ENCODE results near the gene ROBO1. TPM values are rescaled to one million over a fixed set of nuclear protein-coding genes. Genes with fewer than 3 reads are reported as not detected.

ROBO1 gene
- total RNA-seq, 1 donor from 2014 or later, result 7.1 TPM

- Histone ChIP-seq H3K4me3 (no peak overlapping the region), H3K4me1 (peaks cover 9% of the 10 kb centered on the region), H3K27me3 (ENCODE audit: low read depth) (no peaks in the 10 kb centered on the region), H3K27ac (replicated peaks) (no peak overlapping the region), H3K9me3 (replicated peaks) (no peaks in the 10 kb centered on the region), H3K36me3 (no peaks in the 10 kb centered on the region)
- no peak for DNase-seq
- intact Hi-C loops (cut with micrococcal nuclease), result no loop called here
- no peak for TF ChIP-seq CTCF (IDR thresholded peaks at IDR 0.05; ENCODE audit: borderline replicate concordance)
These were observed 965.8 kb downstream of the ROBO1 start for GRCh38 chr3:78801926-78802561.

GRCh38 chr3:78799681-78800080 is 968.1 kb downstream of the ROBO1 start:
- no peaks in the 10 kb centered on the region for H3K36me3 ChIP-seq
- no peak overlapping the region for H3K4me3 ChIP-seq
- no peak for DNase-seq
- no peak overlapping the region for H3K27ac ChIP-seq (replicated peaks)
- intact Hi-C loops (cut with micrococcal nuclease), result no loop called here
- H3K27me3 ChIP-seq (ENCODE audit: low read depth), result no peaks in the 10 kb centered on the region
- H3K9me3 ChIP-seq (replicated peaks), result no peaks in the 10 kb centered on the region
- H3K4me1 ChIP-seq, result peaks cover 9% of the 10 kb centered on the region
- no peak for TF ChIP-seq CTCF (IDR thresholded peaks at IDR 0.05; ENCODE audit: borderline replicate concordance)

- H3K27ac ChIP-seq (replicated peaks), result no peak overlapping the region
- peaks cover 3% of the 10 kb centered on the region for H3K4me1 ChIP-seq
- intact Hi-C loops (cut with micrococcal nuclease), result no loop called here
- no peaks in the 10 kb centered on the region for H3K36me3 ChIP-seq
- H3K9me3 ChIP-seq (replicated peaks), result no peaks in the 10 kb centered on the region
- H3K27me3 ChIP-seq (ENCODE audit: low read depth), result no peaks in the 10 kb centered on the region
- no peak for DNase-seq
- no peak overlapping the region for H3K4me3 ChIP-seq
- no peak for TF ChIP-seq CTCF (IDR thresholded peaks at IDR 0.05; ENCODE audit: borderline replicate concordance)
These were observed 969.4 kb downstream of the ROBO1 start for GRCh38 chr3:78798266-78798832.

GRCh38 chr3:78794431-78794830 is 973.4 kb downstream of the ROBO1 start:
- no peak for TF ChIP-seq CTCF (IDR thresholded peaks at IDR 0.05; ENCODE audit: borderline replicate concordance)
- Histone ChIP-seq H3K4me1 (no peaks in the 10 kb centered on the region), H3K27me3 (ENCODE audit: low read depth) (no peaks in the 10 kb centered on the region), H3K27ac (replicated peaks) (no peak overlapping the region), H3K4me3 (no peak overlapping the region), H3K9me3 (replicated peaks) (no peaks in the 10 kb centered on the region), H3K36me3 (no peaks in the 10 kb centered on the region)
- intact Hi-C loops (cut with micrococcal nuclease), result no loop called here
- no peak for DNase-seq

GRCh38 chr3:78792733-78793132 is 975.1 kb downstream of the ROBO1 start:
- intact Hi-C loops (cut with micrococcal nuclease), result no loop called here
- no peaks in the 10 kb centered on the region for H3K4me1 ChIP-seq
- H3K27me3 ChIP-seq (ENCODE audit: low read depth), result no peaks in the 10 kb centered on the region

More at GRCh38 chr3:78792733-78793132, 975.1 kb downstream of the ROBO1 start:
- Histone ChIP-seq H3K27ac (replicated peaks) (no peak overlapping the region), H3K9me3 (replicated peaks) (no peaks in the 10 kb centered on the region), H3K4me3 (no peak overlapping the region), H3K36me3 (no peaks in the 10 kb centered on the region)
- no peak for TF ChIP-seq CTCF (IDR thresholded peaks at IDR 0.05; ENCODE audit: borderline replicate concordance)
- no peak for DNase-seq

Measured in left ventricle myocardium inferior (tissue), 1 donor.